Activated CD4-positive, alpha-beta T cell treated with anti-CD3 and anti-CD28 coated beads for 1 hour (primary cell): Measurements from ENCODE around the gene ULBP1.
"Not testable (repeated sequence)": the region's sequence is repeated elsewhere in the genome, so short reads cannot be mapped to it uniquely, and the experiment has no call there.

Experiments used
- DNase-seq: peaks from one replicate; pipeline ENCODE4 v3.0.0-alpha.2; 2020

Gene ULBP1

GRCh38 chr6:150006961-150007464, 43.3 kb downstream of the ULBP1 start:
- DNase-seq, result no peak

- DNase-seq, result no peak
Observed at GRCh38 chr6:150008588-150008987, 44.8 kb downstream of the ULBP1 start.

- DNase-seq, result not testable (repeated sequence)
Observed at GRCh38 chr6:150012846-150013784, 49.4 kb downstream of the ULBP1 start.

DNA sequence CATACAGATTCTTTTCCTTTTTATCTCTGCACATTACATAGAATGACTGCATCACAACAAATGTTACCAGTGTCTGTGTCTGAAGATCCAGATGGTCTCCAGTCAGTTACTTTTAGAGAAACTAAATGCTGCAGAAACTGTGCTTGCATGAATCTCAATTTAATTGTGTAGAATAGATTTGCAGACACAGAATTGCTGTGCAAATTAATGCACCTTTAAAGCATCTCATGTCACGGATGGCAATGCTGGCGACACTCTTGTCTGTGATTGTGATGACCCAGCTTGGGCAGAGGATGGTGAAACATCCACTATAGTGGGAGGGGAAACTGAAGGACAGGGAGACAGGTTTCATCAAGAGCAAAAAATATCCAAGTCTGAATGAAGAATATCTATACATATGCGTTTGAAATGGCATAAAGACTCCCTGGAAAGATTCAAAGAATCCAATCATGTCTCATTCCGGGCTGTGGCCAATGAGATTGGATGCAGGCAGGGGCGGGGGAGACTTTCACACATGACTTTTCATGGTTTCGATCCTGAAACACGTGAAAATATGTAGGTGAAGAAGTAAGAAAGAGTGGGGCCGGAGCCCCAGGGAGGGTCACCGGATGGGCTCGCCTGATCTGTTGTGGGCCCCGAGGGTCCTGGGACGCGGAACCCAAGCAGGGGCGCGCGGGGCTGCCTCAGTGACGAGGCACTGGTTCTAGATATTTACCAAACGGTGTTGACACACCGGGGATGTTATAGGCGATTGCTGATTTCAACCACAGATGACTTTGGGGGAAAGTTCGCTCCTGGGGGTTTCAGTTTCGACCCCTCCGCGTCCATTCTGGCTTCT, 50.3 kb downstream of the ULBP1 start:
- not testable (repeated sequence) for DNase-seq

DNA sequence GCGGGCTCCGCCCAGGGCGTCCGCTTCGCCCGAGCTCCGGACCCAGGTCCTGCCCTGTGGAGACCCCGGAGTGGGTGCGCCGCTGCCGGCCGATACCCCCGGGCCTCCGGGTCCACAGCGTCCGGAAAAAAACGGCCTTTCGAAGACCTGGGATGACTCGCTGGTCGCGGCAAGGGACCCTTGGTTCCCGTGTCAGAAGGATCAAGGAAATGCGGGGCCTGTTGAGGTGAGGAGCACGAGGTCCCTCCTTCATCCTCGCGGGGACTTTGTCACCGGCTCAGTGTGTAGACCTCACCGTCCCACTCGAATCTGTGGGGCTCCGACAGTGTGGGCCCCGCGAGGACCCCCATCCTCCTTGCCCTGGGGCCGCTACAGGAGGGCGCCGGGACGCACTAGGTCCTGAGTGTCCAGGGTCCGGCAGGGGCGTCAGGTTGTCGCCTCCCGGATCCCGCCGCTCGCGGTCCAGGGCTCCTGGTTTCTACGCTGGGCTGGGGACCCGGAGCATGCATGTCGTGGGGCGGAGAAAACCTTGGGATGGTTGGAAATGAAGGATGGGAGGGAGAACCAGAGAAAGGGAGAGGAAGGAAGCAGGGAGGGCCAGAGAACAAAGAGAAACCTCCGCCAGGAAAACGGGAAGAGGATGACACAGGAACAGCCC, 51.0 kb downstream of the ULBP1 start:
- not testable (repeated sequence) for DNase-seq

DNA sequence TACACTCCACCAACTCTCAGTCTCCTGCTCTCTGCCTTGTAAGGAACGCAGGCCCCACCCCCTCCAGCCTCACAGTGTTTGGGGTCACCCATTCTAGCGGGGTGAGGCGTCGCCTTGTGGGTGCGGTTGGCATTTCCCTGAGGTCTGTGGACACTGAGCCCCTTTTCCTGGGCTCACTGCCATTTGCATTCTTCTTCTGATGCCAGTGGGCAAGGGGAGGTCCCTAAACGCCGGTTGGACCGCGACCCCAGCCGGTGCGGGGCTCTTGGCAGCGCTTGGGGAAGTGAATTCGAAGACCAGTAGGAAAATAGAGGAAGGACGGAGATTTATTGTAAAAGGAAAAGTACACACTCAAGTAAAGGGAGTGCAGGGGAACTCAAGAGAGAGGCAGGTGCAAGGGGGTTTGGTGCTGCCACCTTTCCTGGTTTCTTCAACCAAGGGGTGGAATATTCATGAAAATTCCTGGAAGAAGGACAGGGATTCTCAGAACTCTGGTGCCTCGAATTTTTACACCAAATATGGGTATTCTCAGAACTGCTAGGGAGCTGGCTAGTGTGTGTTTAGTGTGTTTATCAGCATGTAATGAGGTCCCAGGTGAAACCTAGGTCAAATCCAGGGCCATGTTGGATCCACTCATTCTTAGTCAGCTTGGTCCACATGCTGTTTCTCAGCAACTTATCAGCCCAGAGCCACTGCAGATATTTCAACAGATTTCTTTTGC, 51.7 kb downstream of the ULBP1 start:
- not testable (repeated sequence) for DNase-seq

DNA sequence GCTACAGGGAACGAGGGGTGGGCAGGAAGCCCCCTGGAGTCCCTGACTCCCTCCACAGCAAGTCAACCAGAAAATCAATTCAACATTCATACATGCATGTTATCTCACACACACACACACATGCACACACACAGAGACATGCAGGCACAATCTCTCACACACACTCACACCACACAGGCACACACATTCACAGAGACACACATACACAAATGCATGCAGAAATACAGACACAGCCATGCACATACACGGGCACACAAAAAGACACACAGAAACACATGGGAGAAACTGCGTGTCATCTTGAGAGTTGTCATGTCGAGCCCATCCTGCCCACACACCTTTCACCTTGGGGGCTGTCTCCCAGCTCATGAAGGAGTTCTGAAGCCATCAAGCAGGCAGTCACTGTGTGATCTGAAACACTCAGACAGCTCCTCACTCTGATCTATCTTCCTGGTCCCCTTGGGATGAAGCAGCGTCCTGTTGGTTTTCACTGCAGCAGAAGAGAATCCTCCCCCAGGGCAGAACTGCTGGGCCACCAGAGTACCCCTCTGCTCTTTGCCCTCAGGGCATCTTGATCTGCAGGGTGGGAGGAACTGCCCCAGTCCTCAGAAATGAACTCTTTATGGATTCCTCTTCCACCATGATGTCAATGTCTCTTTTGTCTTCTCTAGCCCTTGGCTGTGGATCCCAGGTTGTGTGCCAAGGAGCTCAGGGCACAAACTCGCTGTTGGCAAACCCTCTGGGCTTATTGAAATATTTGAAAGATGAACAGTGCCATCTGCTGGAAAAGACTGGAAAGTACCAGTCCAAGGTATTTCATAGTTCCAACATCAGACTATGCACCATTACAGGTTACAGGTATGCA, 52.8 kb downstream of the ULBP1 start:
- no peak for DNase-seq

GRCh38 chr6:150017186-150017521, 53.4 kb downstream of the ULBP1 start:
- not testable (repeated sequence) for DNase-seq

DNA sequence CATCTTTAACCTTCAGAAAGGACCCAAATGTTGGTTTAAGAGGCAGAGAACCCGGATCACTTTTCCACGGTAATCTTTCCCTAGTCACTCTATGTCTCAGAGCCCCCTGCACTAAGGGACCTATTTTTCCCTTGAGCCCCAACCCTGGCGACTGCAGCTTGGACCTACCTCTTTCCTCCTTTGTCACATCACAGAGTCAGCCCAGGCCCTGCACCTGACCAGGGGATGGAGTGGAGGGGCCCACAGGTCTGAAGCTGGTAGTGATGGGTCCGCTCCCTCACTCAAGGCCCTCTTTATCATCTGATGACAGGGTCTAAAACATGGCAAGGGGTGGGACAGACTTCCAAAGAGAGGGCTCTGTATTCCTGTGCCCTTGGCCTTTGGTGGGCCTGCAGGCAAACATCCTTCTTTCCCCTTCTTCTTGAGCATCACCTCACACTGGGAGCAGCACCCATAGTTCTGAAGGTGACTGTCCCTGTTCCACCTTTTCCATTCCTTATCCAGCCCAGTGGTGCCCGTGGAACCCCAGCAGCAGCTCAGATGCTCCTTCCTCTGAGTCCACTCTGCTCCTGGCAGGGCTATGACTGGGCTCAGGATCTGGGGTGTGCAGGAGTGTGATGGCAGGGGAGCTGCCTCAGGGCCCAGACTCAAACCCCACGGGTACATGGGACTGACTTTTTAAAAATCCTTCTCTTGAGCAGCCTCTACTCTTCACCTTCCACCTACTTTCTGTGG, 55.3 kb downstream of the ULBP1 start:
- DNase-seq, result no peak

GRCh38 chr6:150021870-150022269, 58.1 kb downstream of the ULBP1 start:
- DNase-seq, result not testable (repeated sequence)
